ENCODE data around the gene MARCO.

- TF ChIP-seq CTCF (IDR thresholded peaks at IDR 0.05; ENCODE audit: insufficient read depth, low read depth, low read length) (no peak), EZH2 (IDR thresholded peaks at IDR 0.05; ENCODE audit: insufficient read depth, low read length) (no peak)
Measured at GRCh38 chr2:118902266-118903028, 39.5 kb upstream of the MARCO start.

All from astrocyte (in vitro differentiated cells and primary cell).